Left lobe of liver (tissue), 2 donors: ENCODE results near the gene BRINP2. TPM values are rescaled to one million over a fixed set of nuclear protein-coding genes. Genes with fewer than 3 reads are reported as not detected.
A peak's percentile ranks its signal among the peaks of the same experiment; 100 is the strongest.

Source experiments
- ATAC-seq: fragments of 200-7000 bp; cut with Tn5 transposase; one replicate; pipeline ENCODE4 v1.9.1; 2020; ENCODE audit warnings: mild to moderate bottlenecking, moderate library complexity
- DNase-seq: peaks from one replicate; pipeline ENCODE4 v3.0.0-alpha.2; 2020; ENCODE audit warnings: low spot score
- total RNA-seq: library from RNA; stranded (reverse); gene quantifications from one replicate; pipeline ENCODE4 v1.2.1, GENCODE V29; 2021
- donor health status: DM: no; HTN: no; CAD: no; lungs with moderate emphysema.
- donor health status: DM: no; HTN: yes; CAD: no.

BRINP2 gene, protein sequence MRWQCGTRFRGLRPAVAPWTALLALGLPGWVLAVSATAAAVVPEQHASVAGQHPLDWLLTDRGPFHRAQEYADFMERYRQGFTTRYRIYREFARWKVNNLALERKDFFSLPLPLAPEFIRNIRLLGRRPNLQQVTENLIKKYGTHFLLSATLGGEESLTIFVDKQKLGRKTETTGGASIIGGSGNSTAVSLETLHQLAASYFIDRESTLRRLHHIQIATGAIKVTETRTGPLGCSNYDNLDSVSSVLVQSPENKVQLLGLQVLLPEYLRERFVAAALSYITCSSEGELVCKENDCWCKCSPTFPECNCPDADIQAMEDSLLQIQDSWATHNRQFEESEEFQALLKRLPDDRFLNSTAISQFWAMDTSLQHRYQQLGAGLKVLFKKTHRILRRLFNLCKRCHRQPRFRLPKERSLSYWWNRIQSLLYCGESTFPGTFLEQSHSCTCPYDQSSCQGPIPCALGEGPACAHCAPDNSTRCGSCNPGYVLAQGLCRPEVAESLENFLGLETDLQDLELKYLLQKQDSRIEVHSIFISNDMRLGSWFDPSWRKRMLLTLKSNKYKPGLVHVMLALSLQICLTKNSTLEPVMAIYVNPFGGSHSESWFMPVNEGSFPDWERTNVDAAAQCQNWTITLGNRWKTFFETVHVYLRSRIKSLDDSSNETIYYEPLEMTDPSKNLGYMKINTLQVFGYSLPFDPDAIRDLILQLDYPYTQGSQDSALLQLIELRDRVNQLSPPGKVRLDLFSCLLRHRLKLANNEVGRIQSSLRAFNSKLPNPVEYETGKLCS
- 0.23 TPM for total RNA-seq

- DNase-seq (no peak), ATAC-seq (peak; percentile 55)
Measured at GRCh38 chr1:177170756-177171535, at the start of gene BRINP2. TSS of gene BRINP2 (plus strand) at chr1:177170958. CDS start at chr1:177229877, 58,919 bp downstream.

- DNase-seq = no peak
- ATAC-seq = no peak
Measured at GRCh38 chr1:177122461-177123251, 48.1 kb upstream of the BRINP2 start.

GRCh38 chr1:177124577-177125278, 46.0 kb upstream of the BRINP2 start:
- ATAC-seq = no peak
- no peak for DNase-seq

- ATAC-seq (no peak), DNase-seq (no peak)
Measured at GRCh38 chr1:177126267-177126666, 44.5 kb upstream of the BRINP2 start.

GRCh38 chr1:177128665-177129281, 42.0 kb upstream of the BRINP2 start:
- ATAC-seq (no peak), DNase-seq (no peak)

GRCh38 chr1:177130451-177130945, 40.3 kb upstream of the BRINP2 start:
- DNase-seq (no peak), ATAC-seq (no peak)

GRCh38 chr1:177131723-177132122, 39.0 kb upstream of the BRINP2 start:
- ATAC-seq (no peak), DNase-seq (no peak)

DNA sequence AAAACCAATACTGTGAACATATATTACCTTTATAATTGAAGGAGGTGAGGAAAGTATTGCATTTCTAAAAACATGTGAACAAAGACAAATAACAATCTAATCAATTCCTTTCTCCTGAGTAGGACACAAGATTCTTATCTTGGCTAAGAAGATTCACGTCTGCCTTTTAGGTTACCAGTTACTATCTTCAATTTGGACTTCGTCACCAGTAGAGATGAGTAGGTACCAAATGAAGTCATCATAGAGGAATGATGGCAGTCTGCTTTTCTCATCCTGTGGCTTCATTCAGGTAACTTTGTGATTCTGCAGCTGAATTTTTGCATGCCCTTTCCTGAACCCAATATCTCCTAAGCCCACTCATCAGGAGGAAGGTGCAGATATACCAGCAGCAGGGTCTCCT, 38.6 kb upstream of the BRINP2 start:
- no peak for ATAC-seq

DNA sequence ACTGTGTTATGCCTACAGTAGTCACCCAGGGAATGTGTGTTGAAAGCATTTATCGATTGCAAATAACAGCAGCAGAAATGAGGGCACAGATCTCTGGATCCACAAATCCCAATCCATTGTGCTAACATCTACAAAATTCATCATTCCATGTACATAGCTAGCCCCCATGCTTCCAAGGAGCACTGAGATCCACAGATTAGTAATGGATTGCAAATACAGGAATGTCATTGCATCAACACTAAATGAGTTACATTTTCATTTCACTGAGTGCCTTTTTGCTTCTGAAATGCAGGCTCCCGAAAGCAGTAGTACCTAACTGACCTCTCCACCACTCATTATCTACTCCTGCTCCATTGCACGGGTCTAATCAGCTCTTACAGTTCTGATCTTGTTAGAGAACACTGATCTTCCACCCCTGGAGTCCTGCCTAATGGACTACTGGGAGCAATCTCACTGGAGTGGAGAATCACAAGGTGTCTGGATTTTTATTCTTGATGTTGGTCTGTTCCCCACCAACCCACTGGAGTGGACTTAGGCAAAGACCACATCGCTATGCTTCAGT, 36.7 kb upstream of the BRINP2 start:
- no peak for DNase-seq
- ATAC-seq = no peak

More for the DNA sequence above, 38.6 kb upstream of the BRINP2 start:
- DNase-seq = no peak

DNA sequence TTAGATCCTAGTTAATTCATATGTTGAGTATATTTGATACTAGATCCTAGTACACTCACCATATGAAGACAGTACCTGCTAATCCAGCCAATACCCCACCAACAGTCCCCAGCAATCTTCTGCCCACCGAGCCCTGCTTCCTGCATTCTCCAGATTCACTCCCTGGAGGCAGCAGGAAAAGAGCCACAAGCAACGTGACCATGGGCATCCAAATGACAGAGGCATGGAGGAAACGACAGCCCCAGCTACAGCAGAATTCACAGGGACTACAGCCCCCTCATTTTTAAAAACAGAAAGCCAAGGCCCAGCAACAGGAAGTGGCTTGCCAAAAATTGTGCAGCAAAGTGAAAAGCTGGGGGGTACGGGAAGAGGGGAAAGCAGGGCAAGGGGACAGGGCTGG, 35.5 kb upstream of the BRINP2 start:
- ATAC-seq = no peak
- DNase-seq = no peak

GRCh38 chr1:177137814-177138213, 32.9 kb upstream of the BRINP2 start:
- ATAC-seq = no peak
- no peak for DNase-seq

DNA sequence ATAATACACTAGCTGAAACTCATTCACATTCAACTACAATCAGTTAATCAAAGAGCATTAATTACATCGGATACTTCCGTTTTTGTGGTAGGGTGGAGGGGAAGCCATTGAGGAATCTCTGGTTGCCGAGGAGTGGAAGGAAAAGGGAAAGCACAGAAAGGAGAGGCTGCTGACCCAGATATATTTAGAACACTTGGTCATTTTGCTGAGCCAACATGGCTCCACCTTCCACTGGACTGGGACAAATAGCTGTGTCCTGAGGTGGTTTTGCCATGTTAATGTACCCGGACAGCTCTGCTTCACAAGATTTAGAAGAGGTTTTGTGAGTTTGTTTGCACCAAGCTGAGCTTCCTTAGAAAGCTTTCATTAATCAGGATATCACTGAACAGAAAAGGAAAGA, 32.4 kb upstream of the BRINP2 start:
- no peak for ATAC-seq
- DNase-seq = no peak

GRCh38 chr1:177142010-177142409, 28.7 kb upstream of the BRINP2 start:
- ATAC-seq = no peak
- DNase-seq = no peak

- ATAC-seq (no peak), DNase-seq (no peak)
Measured at GRCh38 chr1:177142791-177143271, 27.9 kb upstream of the BRINP2 start.

DNA sequence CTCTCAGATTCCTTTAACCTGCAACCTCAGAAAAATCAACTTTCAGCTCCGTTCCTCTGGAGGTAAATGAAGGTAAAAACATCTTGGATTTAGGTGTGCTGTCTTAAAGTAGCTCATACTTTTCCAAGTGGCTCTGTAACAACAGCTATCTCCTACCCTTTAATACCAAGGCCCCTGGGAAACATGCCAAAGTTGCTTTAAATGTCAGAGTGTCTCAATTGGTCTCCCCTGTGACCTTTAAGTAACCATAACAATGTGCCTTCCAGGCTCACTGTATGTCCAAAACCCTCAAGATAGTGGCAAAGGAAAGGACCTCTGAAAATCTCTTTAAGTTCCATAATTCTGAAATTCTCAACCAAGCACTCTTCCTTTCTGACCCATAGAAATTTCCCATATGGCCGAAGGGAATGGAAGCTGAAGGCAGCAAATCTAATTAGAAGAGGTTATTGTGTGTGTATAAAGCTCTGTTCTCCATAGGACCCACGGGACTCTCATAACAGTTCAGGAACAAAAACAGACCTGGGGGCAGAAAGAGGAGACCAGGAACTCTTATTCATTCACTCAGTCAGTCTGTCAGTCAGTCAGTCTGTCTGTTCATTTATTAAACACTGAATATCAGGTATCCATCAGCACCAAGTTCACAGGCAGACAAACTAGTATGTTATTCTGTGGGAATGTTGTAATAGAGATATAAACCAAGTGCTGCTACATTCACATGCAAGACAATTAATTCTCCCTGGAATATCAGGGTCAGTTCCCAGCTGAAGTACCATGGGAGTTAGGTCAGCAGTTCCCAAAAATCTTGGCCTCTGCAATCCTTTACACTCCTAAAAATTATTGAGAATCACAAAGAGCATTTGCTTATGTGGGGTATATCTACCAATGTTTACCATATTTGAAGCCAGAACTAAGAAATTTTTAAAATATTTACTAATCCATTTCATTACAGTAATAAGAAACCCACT, 25.4 kb upstream of the BRINP2 start:
- ATAC-seq = no peak
- DNase-seq = no peak

DNA sequence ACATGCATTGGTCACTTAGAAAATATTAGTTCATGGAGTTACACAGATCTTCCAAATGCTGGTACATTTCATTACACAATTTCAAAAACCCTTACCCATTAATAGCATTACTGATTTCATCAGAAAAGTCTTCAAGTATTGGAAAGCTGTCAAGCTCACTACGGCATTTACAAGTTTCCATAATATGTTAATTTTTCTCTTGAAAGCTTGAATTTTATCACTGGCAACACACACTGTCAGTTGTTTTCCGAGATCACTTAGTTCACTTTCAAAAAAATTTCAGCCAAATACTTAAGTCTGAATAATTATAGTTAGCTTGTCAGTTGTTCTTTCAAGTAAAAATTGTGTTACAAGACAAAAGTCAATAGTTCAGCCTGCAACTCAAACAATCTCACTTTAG, 24.3 kb upstream of the BRINP2 start:
- DNase-seq = no peak

DNA sequence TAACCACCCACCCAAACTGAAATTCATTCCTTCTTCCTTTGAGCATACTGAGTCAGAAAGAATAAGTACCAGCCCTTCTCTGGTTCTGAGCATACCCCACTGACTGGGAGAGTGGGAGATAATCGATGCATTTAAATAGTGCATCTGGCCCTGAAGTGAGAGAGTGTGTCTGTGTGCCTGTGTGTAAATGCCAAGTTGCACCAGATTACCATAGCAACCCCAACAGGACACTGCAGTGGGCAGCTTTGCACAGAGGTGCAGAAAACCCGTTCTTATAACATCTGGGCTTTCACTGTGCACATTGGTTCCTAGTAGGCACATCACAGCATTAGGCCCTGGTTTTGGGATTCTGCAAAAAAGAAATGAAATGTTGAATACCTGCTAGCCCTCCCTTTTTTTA, 8.5 kb upstream of the BRINP2 start:
- DNase-seq (no peak), ATAC-seq (no peak)

More for the DNA sequence above, 24.3 kb upstream of the BRINP2 start:
- ATAC-seq = no peak
